ENCODE measurements around the gene MAP4.

The MAP4 gene

GRCh38 chr3:47856669-47857068 lies 159.5 kb downstream of the MAP4 start:
- DNase-seq = no peak

GRCh38 chr3:47855461-47856383 lies 160.5 kb downstream of the MAP4 start:
- no peak for DNase-seq

GRCh38 chr3:47854720-47855455 lies 161.3 kb downstream of the MAP4 start:
- DNase-seq = no peak

GRCh38 chr3:47854267-47854666 lies 161.9 kb downstream of the MAP4 start:
- DNase-seq = no peak

GRCh38 chr3:47852604-47853602 lies 163.3 kb downstream of the MAP4 start:
- DNase-seq = no peak

GRCh38 chr3:47851888-47852603 lies 164.2 kb downstream of the MAP4 start:
- no peak for DNase-seq

GRCh38 chr3:47850564-47851410 lies 165.4 kb downstream of the MAP4 start:
- no peak for DNase-seq

GRCh38 chr3:47849699-47850563 lies 166.3 kb downstream of the MAP4 start:
- DNase-seq = no peak

- DNase-seq = no peak
Observed at GRCh38 chr3:47849186-47849698, 167.0 kb downstream of the MAP4 start.

- DNase-seq = no peak
Observed at GRCh38 chr3:47848599-47849117, 167.6 kb downstream of the MAP4 start.

- no peak for DNase-seq
Observed at GRCh38 chr3:47847801-47848518, 168.3 kb downstream of the MAP4 start.

GRCh38 chr3:47847260-47847659 lies 169.0 kb downstream of the MAP4 start:
- DNase-seq = no peak

GRCh38 chr3:47846880-47847248 lies 169.4 kb downstream of the MAP4 start:
- no peak for DNase-seq

GRCh38 chr3:47846186-47846879 lies 169.9 kb downstream of the MAP4 start:
- DNase-seq = no peak

- no peak for DNase-seq
Observed at GRCh38 chr3:47841786-47842349, 174.3 kb downstream of the MAP4 start.

- no peak for DNase-seq
Observed at GRCh38 chr3:47838503-47838902, 177.7 kb downstream of the MAP4 start.

GRCh38 chr3:47836986-47837385 lies 179.2 kb downstream of the MAP4 start:
- no peak for DNase-seq

GRCh38 chr3:47829482-47829881 lies 186.7 kb downstream of the MAP4 start:
- peak; percentile 14 for DNase-seq

Data from activated CD4-positive, alpha-beta T cell treated with anti-CD3 and anti-CD28 coated beads, Interleukin-2, amount 50 U/mL, for 16 hours (primary cell).